ENCODE measurements around the gene CUX1.

Gene CUX1

DNA sequence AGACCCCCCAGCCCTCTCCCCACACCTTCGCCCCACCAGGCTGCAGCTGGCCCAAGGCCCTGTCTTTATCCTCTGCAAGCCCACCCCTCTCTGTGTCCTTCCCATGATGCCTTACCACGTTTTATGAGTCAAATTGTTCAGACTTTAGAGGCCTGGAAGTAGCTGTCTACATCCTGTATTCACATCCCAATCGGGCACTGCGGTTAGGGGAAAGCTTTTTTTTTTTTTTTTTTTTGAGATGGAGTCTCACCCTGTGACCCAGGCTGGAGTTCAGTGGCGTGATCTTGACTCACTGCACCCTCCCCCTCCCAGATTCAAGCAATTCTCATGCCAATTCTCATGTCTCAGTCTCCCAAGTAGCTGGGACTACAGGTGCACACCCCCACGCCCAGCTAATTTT is 347.7 kb downstream of the CUX1 start:
- TF ChIP-seq, protein P1, sequence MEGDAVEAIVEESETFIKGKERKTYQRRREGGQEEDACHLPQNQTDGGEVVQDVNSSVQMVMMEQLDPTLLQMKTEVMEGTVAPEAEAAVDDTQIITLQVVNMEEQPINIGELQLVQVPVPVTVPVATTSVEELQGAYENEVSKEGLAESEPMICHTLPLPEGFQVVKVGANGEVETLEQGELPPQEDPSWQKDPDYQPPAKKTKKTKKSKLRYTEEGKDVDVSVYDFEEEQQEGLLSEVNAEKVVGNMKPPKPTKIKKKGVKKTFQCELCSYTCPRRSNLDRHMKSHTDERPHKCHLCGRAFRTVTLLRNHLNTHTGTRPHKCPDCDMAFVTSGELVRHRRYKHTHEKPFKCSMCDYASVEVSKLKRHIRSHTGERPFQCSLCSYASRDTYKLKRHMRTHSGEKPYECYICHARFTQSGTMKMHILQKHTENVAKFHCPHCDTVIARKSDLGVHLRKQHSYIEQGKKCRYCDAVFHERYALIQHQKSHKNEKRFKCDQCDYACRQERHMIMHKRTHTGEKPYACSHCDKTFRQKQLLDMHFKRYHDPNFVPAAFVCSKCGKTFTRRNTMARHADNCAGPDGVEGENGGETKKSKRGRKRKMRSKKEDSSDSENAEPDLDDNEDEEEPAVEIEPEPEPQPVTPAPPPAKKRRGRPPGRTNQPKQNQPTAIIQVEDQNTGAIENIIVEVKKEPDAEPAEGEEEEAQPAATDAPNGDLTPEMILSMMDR (conservative IDR thresholded peaks at IDR 0.05) = no peak
- no peak overlapping the region for H3K27ac ChIP-seq

DNA sequence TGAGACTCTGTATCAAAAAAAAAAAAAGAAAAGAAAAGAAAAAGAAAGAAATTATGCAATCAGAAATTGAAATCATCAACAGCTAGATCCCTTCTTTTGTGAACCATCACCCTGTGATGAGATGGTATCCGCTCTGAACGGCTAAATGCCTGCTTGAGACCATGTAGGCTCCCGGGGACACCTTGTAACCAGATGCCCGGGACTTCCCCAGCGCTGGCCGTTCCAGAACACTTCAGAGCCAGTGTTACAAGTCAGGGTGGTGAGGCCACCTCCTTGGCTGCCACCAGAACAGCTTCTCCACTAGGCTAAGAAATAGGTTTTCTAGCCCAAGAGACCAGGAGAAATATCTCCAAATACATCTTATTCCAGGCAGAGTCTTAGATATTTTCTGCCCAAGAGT is 349.8 kb downstream of the CUX1 start:
- TF ChIP-seq, protein P1 (conservative IDR thresholded peaks at IDR 0.05) = no peak
- H3K27ac ChIP-seq = no peak overlapping the region

DNA sequence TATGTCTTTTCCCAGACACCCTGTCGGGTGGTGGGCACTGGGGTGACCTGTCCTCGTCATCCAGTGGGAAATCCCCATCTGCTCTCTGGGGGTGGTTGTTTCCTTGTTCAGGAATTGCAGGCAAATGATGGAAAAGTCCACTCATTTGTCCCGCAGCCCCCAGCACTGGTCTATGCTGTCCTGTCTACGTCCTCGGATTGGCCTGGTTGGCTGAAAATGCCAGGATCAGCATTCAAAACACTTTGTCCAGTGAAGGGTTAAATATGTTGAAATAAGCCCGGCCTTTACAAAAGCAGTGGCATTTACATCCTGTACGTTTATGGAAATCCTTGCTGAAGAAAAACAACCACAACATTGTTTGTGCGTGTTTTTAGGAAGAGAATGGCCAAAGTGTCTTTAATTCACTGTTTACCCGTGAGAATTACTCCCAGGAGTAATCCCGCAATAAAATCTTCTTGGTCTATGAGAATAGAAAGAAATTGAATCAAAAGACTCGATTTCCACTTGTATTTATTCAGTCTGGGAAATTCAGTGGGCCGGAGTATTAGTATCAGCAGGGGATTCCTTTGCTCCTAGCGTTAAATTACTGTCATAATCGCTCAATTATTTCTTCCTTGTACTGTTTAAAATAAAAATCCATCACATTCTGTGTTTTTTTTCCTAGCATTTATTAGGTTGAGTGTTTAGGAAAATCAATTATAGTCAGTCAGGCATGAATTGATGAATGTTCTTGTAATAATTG is 352.4 kb downstream of the CUX1 start:
- TF ChIP-seq, protein P1 (conservative IDR thresholded peaks at IDR 0.05) = no peak
- H3K27ac ChIP-seq = peak overlapping the region; percentile 32; the same call in 1 of the 2 replicates

DNA sequence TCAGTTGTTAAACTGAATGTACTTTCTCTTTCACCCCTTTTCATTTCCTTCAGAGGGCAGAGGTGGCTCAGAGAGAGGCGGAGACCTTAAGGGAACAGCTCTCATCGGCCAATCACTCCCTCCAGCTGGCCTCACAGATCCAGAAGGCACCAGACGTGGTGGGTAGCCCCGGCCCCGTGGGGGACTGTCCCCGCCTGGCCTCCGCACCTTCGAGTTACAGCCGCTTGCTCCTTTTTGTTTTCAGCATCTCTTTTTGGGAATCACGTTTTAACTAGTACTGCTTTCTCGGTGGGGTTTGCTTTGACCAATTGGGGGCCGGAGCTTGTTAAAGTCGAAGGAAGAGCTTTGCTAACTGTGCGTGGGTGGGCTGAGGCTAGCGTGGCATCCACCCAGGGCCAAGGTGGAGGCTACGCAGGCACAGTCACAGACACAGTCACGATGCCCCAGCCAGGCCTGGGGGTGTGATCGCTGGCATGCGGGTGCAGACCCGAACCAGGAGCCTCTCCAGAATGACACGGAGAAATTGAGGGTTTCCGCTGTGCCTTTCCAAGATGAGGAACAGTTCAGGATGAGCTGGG is 353.1 kb downstream of the CUX1 start:
- TF ChIP-seq, protein P1 (conservative IDR thresholded peaks at IDR 0.05) = no peak
- no peak overlapping the region for H3K27ac ChIP-seq

DNA sequence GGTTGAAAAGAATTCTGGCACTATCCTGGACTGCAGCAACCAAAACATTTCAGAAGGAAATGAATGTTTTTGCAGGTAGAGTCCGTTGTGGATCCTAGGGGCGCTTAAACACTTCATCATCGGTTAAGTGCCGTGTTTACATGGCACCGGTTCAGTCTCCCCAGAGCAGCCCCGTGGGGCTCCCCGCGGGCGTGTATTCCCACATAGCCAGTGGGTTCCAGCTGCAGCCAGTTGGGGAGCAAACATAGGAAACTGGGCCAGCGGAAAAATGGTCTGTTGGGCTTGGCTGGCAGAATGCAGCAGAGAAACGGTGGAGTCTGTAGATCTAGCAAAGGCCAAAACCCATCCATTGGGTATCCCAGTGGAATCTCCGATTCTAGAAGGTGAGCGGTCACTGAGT is 356.2 kb downstream of the CUX1 start:
- TF ChIP-seq, protein P1 (conservative IDR thresholded peaks at IDR 0.05) = no peak
- no peak overlapping the region for H3K27ac ChIP-seq

DNA sequence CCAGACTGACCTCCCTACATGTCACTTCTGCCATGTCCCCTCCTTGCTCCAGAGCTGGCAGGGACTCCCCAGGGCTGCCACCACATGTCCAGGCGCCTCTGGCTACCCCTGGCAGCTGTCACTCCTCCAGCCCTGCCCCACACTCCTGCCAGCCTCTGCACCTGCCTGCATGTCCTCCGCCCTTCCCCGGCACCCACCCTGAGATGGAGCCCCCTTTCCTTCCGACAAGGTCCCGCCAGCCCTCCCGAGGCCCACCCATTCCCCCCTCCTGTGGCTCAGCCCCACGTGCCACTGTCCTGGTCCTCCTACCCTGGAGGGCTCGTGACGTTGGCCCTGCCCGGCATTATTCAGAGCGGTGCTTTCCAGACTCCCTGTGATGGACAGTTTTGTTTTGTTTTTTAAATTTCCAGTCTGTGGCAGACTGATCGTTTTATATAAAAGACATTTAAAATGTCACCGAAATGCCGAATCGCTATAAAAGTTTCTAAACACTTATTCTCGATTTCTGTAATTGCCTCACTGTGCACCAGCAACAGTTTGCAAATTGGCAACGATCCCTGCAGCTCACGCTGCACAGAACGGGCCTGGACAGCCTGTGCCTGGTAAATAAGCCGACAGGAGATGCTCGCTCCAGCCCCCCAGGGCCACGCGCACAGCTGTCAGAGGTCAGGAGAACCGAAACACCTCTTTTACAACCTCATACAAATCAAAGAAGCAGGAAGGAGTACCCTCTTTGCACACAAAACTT is 358.2 kb downstream of the CUX1 start:
- TF ChIP-seq, protein P1 (conservative IDR thresholded peaks at IDR 0.05) = no peak
- H3K27ac ChIP-seq = no peak overlapping the region

DNA sequence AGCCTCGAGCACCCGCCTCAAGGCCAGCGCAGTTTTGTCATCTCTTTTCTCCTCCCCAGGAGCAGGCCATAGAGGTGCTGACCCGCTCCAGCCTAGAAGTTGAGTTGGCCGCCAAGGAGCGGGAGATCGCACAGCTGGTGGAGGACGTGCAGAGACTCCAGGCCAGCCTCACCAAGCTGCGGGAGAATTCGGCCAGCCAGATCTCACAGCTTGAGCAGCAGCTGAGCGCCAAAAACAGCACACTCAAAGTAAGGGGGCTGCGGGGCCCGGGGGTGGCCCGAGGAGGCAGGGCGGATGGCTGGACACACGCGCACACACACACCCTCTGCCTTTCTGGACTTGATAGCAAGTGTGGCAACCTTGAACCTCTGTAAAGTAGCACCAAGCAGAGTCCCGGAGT is 361.0 kb downstream of the CUX1 start:
- no peak overlapping the region for H3K27ac ChIP-seq
- TF ChIP-seq, protein P1 (conservative IDR thresholded peaks at IDR 0.05) = no peak

All from VCaP (cell line).